Measurements from ENCODE around the gene CCER1.
"Not testable (repeated sequence)": the region's sequence is repeated elsewhere in the genome, so short reads cannot be mapped to it uniquely, and the experiment has no call there.

CCER1 gene, protein sequence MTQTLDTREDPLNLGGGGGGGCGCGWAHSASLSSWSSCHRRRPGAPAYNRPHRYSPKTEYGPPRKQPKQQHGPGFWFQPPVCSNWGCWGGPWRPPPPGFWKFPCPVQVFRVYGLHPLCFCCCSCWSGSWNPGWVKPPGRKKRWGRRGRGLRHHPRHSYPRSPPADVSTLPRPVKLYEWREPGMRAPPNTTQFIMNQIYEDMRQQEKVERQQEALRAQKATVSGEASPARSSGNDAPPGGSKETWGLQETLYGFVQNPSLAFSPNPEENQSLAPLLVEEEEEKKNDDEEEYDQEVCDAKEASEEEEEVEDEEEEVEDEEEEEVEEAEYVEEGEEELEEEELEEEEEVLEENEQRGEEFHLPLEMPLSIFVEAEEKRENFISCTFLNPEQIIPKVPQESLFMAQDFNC

DNA sequence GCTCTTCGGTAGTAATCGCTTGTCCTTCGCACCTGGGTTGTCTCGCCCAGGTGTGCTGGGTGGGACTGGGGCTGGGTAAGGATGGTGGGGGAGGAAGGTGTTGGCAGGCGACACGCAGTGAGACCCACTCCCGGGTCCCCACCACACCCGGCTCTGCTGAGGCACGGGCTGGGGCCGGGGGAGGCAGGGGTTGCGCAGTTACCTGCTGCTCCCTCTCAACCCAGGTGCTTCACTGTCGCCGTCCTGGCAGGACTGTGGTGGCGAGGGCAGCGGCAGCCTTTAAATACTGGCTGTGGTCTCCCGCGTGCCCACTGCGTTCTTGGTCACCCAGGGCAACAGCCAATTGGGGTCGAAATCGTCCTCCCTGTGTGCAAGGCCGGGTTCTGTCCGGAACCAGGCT is at the start of gene CCER1:
CCER1 (minus strand) TSS at position 256 of the 400 bp plus-strand sequence. CDS start 434 bp downstream, outside the sequence.
- DNase-seq, result no peak

DNA sequence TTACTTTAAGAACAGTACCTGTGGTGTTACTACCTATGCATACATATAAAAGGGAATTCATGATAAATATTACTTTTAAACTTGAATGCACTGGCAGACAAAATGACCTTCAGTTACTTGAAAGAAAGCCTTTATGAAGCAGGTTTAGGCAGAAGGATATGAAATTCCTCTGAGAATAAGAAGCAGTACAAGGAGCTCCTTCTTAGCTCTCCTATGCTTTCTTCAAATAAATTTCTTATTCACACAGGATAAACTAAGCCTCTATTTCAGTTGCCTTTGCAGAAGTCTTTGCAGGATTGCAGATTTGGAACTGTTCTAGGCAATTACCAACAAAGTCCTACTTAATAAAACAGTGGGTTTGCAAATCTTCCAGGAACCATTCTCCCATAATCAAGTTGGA is 48.8 kb upstream of the CCER1 start:
- no peak for DNase-seq

DNA sequence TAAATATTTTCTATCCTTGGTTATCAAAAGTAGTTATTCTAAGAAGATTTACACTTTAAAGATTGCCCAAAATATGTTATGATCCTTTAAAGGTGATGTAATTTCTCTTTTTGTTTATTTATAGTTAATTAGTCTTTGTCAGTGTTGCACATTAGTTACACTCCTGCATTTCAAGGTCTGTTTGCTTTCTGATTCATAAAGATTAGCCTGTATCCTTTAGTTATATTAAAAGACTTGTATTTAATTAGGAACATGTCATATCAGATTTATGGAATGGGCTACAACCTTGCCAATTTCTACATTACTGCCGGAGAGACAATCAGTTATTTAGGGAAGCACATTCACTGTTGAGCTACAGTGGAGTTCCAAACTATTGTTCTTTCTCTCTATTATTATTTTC is 46.3 kb upstream of the CCER1 start:
- DNase-seq, result no peak

DNA sequence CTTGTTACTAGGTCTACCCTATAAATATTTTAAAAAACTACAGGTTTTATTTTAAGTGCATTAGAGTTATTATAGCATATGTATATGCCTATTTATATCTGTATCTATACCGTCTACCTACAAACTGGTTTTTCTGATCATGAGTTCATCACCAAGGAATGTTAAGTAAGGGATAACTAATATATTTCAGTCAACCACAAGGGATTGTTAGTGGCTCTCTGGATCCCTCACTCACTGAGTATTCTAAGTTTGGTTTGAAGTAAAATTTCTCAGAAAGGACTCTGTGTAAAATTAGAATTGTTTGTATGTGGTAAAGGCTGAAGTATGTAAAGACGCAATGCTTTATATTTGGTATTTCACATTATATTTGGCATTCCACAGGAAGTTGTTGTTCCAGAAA is 45.0 kb upstream of the CCER1 start:
- no peak for DNase-seq

DNA sequence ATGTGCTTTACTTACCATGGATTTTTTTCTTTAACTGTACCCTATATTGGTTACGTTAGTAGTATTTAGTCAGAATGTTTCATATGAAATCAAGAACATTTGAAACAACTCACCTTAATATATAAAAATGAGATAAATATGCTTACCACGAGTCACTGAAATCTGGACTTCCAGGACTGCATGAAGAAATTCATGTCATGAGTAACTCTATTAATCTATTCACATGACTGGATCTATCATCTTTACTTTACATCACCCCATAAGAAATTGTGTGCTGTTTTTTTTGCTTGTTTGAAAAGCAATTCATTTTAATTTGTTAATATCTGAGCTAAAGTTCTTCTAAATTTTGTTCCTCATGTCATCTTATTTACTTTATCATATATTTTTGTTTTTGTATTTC is 44.6 kb upstream of the CCER1 start:
- no peak for DNase-seq

DNA sequence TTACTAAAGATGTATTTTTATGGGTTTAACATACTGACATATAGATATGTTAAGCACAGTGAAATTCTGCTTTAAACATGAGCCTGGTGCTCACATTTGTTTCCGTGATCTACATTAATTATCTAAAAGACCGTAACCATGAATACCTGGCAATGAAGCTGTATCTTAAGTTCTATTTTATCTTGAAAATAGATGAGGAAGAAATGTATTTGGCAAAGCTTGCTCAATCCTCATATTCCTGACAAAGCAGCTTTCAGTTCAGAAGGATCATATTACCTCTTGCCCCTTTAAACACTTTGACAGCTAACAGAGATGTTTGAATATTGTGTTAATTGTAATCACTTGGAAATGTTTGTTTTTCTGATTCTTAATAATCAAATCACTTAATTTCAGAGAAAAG is 40.0 kb upstream of the CCER1 start:
- no peak for DNase-seq

DNA sequence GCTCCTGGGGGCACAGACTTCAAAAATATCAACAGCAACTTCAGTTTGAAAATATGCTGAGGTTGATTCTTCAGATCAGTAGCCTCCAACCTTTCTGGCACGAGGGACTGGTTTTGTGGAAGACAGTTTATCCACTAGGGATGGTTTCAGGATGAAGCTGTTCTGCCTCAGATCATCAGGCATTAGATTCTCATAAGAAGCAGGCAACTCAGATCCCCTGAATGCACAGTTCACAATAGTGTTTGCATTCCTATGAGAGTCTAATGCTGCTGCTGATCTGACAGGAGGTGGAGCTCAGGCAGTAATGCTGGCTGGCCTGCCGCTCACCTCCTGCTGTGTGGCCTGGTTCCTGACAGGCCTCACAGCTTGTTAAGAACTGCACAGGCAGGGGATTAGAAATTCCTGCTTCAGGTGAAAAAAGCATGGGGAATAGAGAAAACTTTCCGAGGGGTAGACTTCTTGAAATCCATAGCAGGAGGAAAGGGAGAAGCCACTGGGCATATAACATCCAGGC is 37.0 kb upstream of the CCER1 start:
- no peak for DNase-seq

DNA sequence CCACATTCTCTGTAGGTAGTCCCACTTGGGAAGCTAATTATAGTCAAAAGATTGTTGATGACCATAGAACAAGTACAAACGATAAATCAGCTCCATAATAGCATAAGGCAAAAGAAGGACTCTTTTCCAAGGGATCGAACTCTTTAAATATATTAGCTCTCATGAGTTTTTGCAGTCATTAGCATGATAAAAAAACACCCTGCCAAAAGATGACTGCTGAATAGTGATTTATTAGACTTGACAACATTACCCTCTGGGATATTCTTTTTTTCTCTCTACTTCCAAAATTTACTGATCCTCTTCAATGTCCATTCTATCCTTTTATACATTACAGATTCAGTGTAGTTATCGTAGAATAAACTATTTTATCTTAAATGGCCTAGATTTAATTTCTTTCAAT is 35.6 kb upstream of the CCER1 start:
- no peak for DNase-seq

DNA sequence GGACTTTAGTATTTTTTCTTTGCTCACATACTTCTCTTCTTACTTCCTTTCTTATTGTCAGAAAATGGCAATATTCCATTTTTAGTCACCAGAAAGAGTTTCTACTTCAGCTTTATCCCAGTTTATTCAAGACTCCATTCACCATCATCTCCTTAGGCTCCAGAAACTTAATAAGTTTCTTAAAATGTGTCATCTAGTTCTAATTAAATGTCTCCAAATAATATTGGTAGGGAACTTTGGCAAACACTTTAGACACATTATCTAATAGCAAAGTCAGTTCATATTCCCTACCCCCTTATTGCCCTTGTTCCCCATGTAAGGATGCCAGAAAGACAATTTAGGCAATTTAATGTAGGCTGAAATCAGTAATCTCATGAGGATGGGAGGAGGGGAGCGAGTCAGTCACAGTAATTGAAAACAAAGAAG is 34.7 kb upstream of the CCER1 start:
- no peak for DNase-seq

DNA sequence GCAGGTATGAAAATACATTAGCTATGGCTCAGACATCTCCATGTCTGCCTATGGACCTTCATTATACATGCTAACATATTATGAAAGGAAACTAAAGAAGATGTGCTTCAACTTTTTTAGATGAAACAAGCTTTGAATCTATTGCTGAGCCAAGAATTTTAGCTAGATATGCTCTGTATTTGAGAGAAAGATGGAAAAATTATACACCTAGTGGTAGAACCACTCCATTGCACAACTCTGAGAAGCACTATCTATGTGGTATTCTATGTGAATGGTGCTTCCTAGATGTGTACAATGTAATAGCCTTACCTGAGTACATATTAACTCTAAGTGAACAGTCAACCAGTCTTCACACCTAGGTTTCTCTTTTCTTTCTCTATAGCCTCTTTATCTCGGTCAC is 32.5 kb upstream of the CCER1 start:
- DNase-seq, result no peak

DNA sequence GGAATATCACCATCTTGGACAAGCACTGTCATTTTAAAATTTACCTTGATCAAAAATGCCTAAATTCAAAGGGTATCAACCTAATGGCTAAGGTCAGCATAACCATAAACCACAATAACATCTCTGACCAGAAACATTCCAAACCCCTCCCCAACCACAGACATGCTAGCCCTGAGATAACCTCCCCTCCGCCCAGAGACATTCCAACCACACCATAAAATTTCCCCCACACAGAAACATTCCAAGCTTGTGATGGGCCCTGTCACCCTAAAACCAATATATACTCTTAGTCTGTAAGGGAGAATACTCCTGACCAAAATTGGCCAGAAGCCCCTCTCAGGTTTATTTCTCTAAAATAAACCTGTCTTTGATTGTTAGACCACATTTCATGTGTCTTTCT is 32.1 kb upstream of the CCER1 start:
- no peak for DNase-seq

DNA sequence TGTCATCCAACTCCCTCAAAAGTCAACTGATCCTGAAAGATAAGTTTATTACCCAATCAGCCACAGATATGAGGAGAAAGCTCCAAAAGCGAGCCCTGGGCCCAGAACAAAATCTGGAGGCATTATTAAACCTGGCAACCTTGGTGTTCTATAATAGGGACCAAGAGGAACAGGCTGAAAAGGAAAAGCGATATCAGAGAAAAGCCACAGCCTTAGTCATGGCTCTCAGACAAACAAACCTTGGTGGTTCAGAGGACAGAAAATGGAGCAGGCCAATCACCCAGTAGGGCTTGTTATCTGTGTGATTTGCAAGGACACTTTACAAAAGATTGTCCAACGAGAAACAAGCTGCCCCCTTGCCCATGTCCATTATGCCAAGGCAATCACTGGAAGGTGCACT is 30.4 kb upstream of the CCER1 start:
- not testable (repeated sequence) for DNase-seq

DNA sequence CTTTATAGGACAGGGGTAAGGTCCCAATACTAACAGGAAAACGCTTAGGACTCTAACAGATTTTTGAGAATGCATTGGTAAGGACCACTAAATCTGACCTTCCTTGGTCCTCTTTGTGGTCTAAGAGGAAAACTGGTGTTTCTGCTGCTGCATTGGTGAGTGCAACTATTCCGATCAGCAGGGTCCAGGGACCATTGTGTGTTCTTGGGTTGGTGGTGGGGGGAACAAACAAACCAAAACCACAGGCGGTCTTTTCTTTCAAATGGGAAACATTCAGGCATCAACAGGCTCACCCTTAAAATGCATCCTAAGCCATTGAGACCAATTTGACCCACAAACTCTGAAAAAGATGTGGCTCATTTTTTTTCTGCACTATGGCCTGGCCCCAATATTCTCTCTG is 29.1 kb upstream of the CCER1 start:
- no peak for DNase-seq

DNA sequence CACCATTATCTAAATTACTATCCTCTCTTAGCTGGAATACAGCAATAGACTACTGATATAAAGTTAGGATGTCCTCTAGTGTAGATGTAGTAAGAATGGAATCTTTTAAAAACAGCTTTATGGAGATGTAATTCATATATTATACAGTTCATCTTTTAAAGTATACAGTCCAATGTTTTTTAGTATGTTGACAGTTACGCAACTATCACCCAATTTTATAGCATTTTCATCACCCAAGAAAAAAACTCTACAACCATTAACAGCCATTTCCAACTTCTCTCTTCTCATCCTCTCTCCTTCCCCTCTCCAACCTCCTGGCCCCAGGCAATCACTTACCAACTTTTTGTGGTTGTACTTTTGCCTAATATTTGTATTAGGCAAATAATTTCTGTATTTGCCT is 27.2 kb upstream of the CCER1 start:
- DNase-seq, result no peak

DNA sequence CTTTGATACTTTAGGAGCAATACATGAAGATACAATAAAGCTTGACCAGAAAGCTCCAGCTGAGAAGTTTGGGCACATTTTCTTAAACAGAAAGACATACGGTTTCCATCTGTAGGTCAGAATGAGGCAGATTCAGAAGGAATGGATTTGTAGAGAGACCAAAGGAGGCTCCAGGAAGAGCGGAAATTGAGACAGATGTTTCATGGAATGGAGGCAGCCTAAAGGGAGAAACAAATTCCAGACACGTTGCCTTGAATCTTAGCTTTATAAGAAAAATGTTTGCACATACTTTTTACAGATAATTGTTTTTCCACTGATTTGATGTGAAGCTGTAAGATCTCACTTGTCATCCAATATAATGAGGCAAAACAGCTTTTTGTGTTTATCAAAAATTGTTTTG is 25.0 kb upstream of the CCER1 start:
- DNase-seq, result no peak

DNA sequence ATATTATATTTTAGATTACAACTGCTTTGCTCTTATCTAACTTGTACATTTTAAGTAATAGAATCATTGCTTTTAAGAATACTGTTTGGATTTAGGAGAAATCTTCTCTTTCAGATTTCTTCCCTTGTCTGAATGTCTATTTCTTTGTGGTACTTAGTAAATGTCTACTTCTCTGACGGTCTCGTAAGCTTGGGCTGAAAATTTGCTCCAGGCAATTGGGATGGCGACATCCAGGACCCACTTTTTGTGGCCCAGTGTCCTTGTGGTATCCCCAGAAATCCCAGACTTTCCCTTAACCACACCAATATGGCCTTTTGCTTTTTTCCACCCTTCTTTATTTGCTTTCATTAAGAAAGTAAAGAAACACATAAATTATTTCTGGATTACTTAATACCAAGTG is 24.0 kb upstream of the CCER1 start:
- DNase-seq, result no peak

DNA sequence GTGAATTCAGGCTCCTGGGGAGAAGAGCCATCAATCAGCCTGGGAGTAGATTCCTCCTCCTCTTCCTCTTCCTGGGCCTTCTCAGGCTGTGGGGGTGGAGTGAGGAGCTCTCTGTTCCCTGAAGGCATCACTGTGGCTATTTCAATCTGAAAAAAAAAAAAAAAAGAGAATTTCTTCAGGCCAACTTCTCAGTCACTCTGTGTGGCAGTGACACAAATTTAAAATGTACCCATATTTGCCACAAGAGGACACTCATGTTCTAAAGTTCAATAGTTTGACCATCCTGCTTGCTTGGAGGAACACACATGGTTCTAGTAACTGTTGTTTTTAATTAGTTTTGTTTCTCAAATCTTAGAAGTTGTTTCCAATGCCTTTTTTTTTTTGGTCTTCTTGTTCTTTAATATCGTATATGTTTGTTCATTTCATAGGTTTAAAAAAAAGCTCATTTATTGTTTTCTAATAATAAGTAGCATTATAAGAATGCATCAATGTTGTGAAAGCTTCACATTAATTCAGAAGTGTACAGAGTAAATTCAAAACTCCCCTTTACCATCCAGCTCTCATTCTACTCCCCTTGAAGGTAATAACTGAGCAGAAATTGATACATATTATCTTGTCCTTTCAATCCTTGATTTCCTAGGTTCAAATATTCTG is 23.3 kb upstream of the CCER1 start:
- DNase-seq, result peak; percentile 42

DNA sequence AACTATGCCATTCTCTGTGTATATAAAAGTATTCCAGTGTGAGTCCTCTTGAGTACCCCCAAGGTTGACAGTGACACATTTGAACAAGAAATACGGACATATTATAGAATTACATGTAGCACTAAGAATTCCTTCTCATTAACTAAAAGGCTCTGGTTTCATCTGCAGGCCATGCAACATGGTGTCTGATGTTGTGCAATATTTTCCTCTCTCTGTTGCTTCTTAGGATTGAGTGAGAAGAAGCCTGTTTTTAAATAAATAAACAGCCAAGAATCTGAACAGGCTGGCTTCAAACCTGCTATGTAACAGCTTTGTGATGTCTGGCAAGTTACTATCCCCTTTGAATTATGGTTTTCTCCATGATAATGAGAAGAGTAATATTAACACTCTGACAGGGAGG is 22.2 kb upstream of the CCER1 start:
- no peak for DNase-seq

DNA sequence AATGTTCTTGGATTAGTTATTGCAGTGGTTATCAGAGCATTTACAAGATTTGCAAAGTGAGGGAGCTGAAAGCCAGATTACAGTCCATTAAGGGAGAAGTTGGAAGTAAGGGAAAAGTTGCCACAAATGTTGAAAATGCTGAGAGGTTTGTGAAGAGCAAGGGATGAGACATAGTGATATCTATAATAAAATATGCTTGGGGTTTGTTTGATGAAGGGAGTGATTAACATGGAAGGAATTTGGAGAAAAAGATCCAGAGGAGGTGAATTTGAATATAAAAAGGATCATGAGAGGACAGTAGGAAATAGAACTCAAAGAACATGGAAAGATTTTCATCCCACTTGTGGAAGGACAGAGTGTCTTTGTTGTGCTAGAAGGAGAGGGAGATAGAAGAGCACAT is 19.3 kb upstream of the CCER1 start:
- DNase-seq, result no peak

DNA sequence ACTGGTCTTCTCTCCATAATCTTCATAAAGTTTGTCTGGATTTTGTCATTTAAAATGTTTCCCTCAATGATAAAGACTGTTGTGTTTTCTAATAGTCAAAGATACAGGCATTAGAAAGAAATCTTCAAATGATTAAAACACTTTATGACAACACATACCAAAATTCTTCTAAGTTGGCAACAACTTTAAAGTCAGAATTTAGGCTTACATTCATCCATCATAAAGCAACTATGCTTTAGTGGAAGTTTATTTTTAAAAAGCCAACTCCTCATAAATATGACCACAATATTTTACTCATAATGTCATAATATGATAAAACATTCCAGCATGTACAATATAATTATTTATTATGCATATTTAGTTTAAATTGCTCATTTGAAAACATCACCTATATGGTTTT is 17.2 kb upstream of the CCER1 start:
- DNase-seq, result no peak

DNA sequence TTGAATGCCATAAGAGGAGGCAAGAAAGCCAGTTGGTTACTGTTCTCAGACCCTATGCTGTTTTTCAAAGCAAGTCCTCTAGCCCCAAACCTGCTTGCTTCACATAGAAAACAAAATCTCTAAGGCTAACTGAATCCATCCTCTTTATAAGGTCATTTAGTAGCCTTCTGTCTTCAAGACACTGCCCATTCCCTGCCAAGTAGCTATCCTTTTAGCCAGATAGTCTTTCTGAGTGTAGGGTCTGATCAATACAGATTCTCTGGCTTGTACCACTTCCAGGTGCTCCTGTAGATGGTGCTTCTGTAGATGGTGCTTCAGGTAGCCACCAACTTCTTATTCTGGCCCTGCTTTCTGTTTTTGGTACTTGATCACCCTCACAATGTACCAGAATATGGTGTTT is 15.9 kb upstream of the CCER1 start:
- no peak for DNase-seq

DNA sequence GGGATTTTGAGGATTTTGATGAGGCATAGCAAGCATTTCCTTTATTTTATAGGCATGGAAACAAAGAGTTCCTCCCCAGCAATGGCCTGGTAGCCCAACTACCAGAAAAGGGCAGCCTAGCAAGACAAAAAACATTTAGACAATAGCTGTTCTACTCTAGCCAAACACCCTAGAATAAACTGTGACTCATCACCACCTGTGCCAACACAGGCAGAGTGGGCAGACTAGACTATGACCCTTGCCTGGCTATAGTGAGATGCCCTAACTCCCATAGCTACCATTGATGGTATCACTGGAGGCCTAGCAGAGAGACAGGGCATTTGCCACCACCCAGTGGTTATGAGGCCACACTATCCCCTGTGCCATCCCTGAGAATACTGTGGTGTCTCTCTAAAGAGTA is 15.5 kb upstream of the CCER1 start:
- no peak for DNase-seq

DNA sequence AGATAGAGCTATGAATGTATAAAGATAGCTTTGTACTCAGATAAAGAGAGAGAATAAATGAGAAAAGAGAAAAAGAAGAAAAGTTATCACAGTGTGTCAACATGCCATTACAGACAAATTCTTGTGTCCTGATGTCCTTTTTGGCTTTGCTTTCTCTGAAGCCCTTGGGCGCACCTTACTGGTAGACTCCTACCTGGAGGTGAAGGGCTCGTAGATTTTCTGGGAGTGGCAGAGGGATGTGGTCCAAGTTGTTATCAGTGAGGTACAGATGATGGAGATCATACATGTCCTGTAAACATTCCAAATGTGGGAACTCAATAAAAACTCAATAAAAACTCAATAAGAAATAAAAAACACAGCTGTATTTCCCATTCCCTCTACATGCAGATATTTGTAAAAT is 14.9 kb upstream of the CCER1 start:
- DNase-seq, result no peak

DNA sequence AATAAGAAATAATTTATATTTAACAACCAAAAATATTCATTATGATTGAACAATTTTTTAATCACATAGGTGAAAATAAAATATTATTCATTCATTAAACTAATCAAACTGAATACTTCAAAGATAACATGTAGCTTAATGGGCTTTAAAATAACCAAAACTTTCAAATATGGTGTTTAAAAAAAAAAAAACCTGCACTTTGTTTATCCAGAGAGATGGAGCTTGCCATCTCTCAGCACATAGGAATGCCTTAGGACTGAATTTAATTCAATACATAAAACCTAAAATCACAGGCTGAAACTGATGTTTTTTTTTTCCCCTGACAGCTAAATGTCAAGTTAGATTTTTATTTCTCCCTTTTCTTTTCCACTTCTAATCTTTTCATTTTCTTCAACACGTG is 14.4 kb upstream of the CCER1 start:
- DNase-seq, result no peak

DNA sequence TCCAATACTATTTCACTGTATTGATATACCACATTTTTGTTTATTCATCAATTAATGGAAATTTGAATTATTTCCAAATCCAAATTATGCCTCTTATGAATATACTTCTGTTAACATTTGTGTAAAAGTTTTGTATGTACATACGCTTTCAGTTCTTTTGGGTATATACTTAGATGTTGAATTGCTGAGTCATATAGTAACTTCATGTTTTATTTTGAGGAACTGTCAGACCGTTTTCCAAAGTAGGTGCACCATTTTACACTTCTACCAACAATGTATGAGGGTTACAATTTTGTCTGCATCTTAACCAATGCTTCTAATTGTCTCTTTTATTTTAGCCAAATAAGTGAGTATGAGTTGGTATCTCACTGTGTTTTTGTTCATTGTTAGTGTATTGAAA is 10.2 kb upstream of the CCER1 start:
- peak; percentile 15 for DNase-seq

Measured in inflammatory macrophage treated with lipopolysaccharide for 4 hours (primary cell).